Suprapubic skin (tissue), 4 donors: ENCODE results near the gene THSD1. TPM values are rescaled to one million over a fixed set of nuclear protein-coding genes. Genes with fewer than 3 reads are reported as not detected.
A peak's percentile ranks its signal among the peaks of the same experiment; 100 is the strongest.
"Not testable (repeated sequence)": the region's sequence is repeated elsewhere in the genome, so short reads cannot be mapped to it uniquely, and the experiment has no call there.

Source experiments
- DNase-seq, 2 donors: peaks; one replicate each; pipeline ENCODE4 v3.0.0-alpha.2; 2019; ENCODE audit warnings: low spot score in 2 of 2
- H3K27ac ChIP-seq: fragments of 200-600 bp; sonication (generic); one replicate; pipeline ENCODE4 v1.5.1; 2019
- H3K27me3 ChIP-seq: fragments of 200-600 bp; sonication (generic); one replicate; pipeline ENCODE4 v1.5.1; 2019
- H3K36me3 ChIP-seq: fragments of 200-600 bp; sonication (generic); one replicate; pipeline ENCODE4 v1.5.1; 2019
- H3K4me1 ChIP-seq: fragments of 200-600 bp; sonication (generic); one replicate; pipeline ENCODE4 v1.5.1; 2019
- H3K4me3 ChIP-seq: fragments of 200-600 bp; sonication (generic); one replicate; pipeline ENCODE4 v1.5.1; 2019; ENCODE audit warnings: mild to moderate bottlenecking
- H3K9me3 ChIP-seq: fragments of 200-600 bp; sonication (generic); one replicate; pipeline ENCODE4 v1.5.1; 2019
- CTCF ChIP-seq, 2 donors: fragments of 200-600 bp in 1 of 2; fragments of 450-650 bp in 1 of 2; sonication (generic) in 1 of 2; IDR thresholded peaks; one replicate each; pipeline ENCODE4 v1.5.1; 2016 to 2019; ENCODE audit warnings: antibody characterized with exemption in 2 of 2, mild to moderate bottlenecking in 1 of 2, moderate library complexity in 1 of 2
- EP300 ChIP-seq: sonication (generic); formaldehyde crosslinking; IDR thresholded peaks from one replicate; pipeline ENCODE4 v1.6.1; 2017; ENCODE audit warnings: antibody characterized with exemption
- POLR2A ChIP-seq, 2 donors: fragments of 450-650 bp; IDR thresholded peaks; one replicate each; pipeline ENCODE4 v1.6.1; 2017; ENCODE audit warnings: antibody characterized with exemption in 2 of 2, mild to moderate bottlenecking in 2 of 2, moderate library complexity in 2 of 2
- POLR2AphosphoS5 ChIP-seq, 3 donors: sonication (generic); formaldehyde crosslinking; IDR thresholded peaks; one replicate each; pipeline ENCODE4 v1.6.1; 2017; ENCODE audit warnings: antibody characterized with exemption in 3 of 3
- WGBS: methylation state at CpG from one replicate; pipeline ENCODE4 v1.1.5; 2018; 5-methylcytosine and 5-hydroxymethylcytosine counted together
- total RNA-seq, 4 donors: library from RNA; depleted of rRNA; stranded (reverse); fragments of >200 nt; gene quantifications; one replicate each; pipeline ENCODE4 v1.1.0, GENCODE V29; 2016

The THSD1 gene
- total RNA-seq, 4 donors from 2014 or later = 4.9 to 17.1 (median 7.9) TPM

GRCh38 chr13:52411629-52412028, 5.7 kb upstream of the THSD1 start:
- peaks cover 21% of the 10 kb centered on the region for H3K4me1 ChIP-seq
- no peak overlapping the region for H3K4me3 ChIP-seq
- peaks cover 30% of the 10 kb centered on the region for H3K36me3 ChIP-seq
- H3K9me3 ChIP-seq = no peaks in the 10 kb centered on the region
- H3K27ac ChIP-seq = no peak overlapping the region
- no peak for TF ChIP-seq POLR2AphosphoS5 (IDR thresholded peaks at IDR 0.05)
- TF ChIP-seq POLR2A (IDR thresholded peaks at IDR 0.05) = no peak
- TF ChIP-seq EP300 = no peak
- TF ChIP-seq CTCF (IDR thresholded peaks at IDR 0.05) = no peak
- 64% methylated on average over 4 of the region's 4 CpGs for WGBS
- no peak for DNase-seq
- H3K27me3 ChIP-seq = no peaks in the 10 kb centered on the region

GRCh38 chr13:52408071-52408658, 2.2 kb upstream of the THSD1 start:
- H3K4me3 ChIP-seq = not testable (repeated sequence)
- 93% methylated on average over 4 of the region's 33 CpGs for WGBS

GRCh38 chr13:52407436-52407835, 1.5 kb upstream of the THSD1 start:
- WGBS = 92% methylated on average over 12 of the region's 12 CpGs
- H3K27ac ChIP-seq, H3K4me3 ChIP-seq, DNase-seq, H3K9me3 ChIP-seq, H3K27me3 ChIP-seq: not testable (repeated sequence)
- peaks cover 10% of the 10 kb centered on the region for H3K36me3 ChIP-seq
- peaks cover 21% of the 10 kb centered on the region for H3K4me1 ChIP-seq

More at GRCh38 chr13:52408071-52408658, 2.2 kb upstream of the THSD1 start:
- Histone ChIP-seq H3K4me1 (peaks cover 21% of the 10 kb centered on the region), H3K36me3 (peaks cover 10% of the 10 kb centered on the region)
- H3K27ac ChIP-seq, DNase-seq, H3K27me3 ChIP-seq, H3K9me3 ChIP-seq: not testable (repeated sequence)

GRCh38 chr13:52406629-52407028, 657 bp upstream of the THSD1 start:
- H3K4me3 ChIP-seq = peak overlapping the region; percentile 75
- no peak overlapping the region for H3K27ac ChIP-seq
- H3K36me3 ChIP-seq = peaks cover 7% of the 10 kb centered on the region
- H3K27me3 ChIP-seq = no peaks in the 10 kb centered on the region
- H3K9me3 ChIP-seq = no peaks in the 10 kb centered on the region
- TF ChIP-seq EP300 (no peak), POLR2A (IDR thresholded peaks at IDR 0.05) (no peak), POLR2AphosphoS5 (IDR thresholded peaks at IDR 0.05) (no peak), CTCF (IDR thresholded peaks at IDR 0.05) (no peak)
- WGBS = 41% methylated on average over 4 of the region's 4 CpGs
- no peak for DNase-seq
- peaks cover 21% of the 10 kb centered on the region for H3K4me1 ChIP-seq

- Histone ChIP-seq H3K4me1 (peaks cover 21% of the 10 kb centered on the region), H3K9me3 (no peaks in the 10 kb centered on the region), H3K27me3 (no peaks in the 10 kb centered on the region), H3K36me3 (peaks cover 7% of the 10 kb centered on the region), H3K4me3 (peak overlapping the region; percentile 75), H3K27ac (peak overlapping the region; percentile 65)
- TF ChIP-seq CTCF (IDR thresholded peaks at IDR 0.05) = no peak
- no peak for TF ChIP-seq EP300
- no peak for TF ChIP-seq POLR2AphosphoS5 (IDR thresholded peaks at IDR 0.05)
- no peak for TF ChIP-seq POLR2A (IDR thresholded peaks at IDR 0.05)
- 4% methylated on average over 14 of the region's 14 CpGs for WGBS
- DNase-seq = no peak
These were observed 604 bp downstream of the THSD1 start for GRCh38 chr13:52405369-52405766.

- no peaks in the 10 kb centered on the region for H3K9me3 ChIP-seq
- H3K27me3 ChIP-seq = no peaks in the 10 kb centered on the region
- TF ChIP-seq POLR2AphosphoS5 (IDR thresholded peaks at IDR 0.05) (no peak), EP300 (no peak), POLR2A (IDR thresholded peaks at IDR 0.05) (no peak), CTCF (IDR thresholded peaks at IDR 0.05) (no peak)
- 68% methylated on average over 1 of the region's 1 CpG for WGBS
- H3K4me1 ChIP-seq = peaks cover 14% of the 10 kb centered on the region
- H3K27ac ChIP-seq = no peak overlapping the region
- H3K4me3 ChIP-seq = no peak overlapping the region
- H3K36me3 ChIP-seq = no peaks in the 10 kb centered on the region
- DNase-seq = no peak
These were observed 6.3 kb downstream of the THSD1 start for GRCh38 chr13:52399708-52400107.
